Left renal cortex interstitium (tissue), 4 donors: Measurements from ENCODE around the gene CDK12. TPM values are rescaled to one million over a fixed set of nuclear protein-coding genes. Genes with fewer than 3 reads are reported as not detected.
"Not testable (repeated sequence)": the region's sequence is repeated elsewhere in the genome, so short reads cannot be mapped to it uniquely, and the experiment has no call there.

Experiments
- DNase-seq, 4 donors: peaks; one replicate each; pipeline ENCODE4 v3.0.0-alpha.2; 2013; ENCODE audit warnings: low read depth in 4 of 4, low spot score in 2 of 4, missing footprints in 1 of 4
- polyA plus RNA-seq, 4 donors: library from polyadenylated mRNA; unstranded; fragments of 120-200 nt; gene quantifications; one replicate each; pipeline ENCODE4 v1.2.1, GENCODE V29; 2013; ENCODE audit not compliant: insufficient read length in 4 of 4

CDK12 gene
- polyA plus RNA-seq, 4 donors = 40.6 to 70.5 (median 56.3) TPM

DNA sequence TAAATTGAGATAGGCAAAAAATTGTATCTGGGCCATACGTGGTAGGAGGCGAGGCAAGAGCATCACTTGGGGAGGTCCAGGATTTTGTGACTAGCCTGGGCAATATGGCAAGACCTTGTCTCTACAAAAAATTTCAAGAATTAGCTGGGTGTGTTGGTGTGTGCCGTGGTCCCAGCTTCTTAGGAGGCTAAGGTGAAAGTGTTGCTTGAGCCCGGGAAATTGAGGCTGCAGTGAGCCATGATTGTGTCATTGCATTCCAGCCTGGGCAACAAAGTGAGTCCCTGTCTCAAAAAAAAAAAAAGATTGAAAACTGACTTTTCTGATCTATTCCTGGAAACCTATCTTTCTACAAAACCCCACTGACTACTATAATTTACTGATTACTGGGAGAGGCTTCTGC, 26.7 kb downstream of the CDK12 start:
- no peak for DNase-seq

- DNase-seq = not testable (repeated sequence)
Observed at GRCh38 chr17:39496921-39497320, 35.6 kb downstream of the CDK12 start.

DNA sequence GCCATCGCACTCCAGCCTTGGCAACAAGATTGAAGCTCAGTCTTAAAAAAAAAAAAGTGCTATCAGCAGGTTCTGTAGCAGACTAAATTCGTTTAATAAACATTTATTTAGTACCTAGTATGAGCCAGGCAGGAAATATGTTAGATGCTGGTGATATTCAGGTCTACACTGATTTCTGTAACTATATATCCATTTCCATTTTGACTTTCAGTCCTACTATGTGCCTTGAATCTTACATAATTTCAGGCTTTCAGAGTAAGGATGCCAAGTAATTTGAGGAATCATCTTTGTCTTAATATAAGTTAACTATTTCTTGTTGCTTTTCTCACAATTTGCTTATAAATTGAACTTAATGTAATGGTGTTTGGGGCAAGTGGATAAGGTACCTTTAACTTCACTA, 46.2 kb downstream of the CDK12 start:
- DNase-seq = no peak

DNA sequence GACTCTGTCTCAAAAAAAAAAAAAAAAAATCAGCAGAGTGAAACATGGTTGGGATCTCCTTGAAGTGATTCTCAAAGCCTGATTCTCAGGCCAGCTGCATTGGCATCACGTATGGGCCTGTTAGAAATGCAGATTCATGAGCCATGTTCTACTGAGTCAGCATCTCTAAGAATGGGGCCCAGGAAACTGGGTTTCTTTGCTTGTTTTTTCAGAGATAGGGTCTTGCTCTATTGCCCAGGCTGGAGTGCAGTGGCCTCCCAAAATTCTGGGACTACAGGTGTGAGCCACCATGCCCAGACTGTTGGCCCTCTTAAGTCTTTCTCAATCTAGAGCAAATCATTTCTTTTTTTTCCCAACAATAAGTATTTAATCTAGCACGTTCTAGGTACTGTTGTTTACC, 47.7 kb downstream of the CDK12 start:
- no peak for DNase-seq

DNA sequence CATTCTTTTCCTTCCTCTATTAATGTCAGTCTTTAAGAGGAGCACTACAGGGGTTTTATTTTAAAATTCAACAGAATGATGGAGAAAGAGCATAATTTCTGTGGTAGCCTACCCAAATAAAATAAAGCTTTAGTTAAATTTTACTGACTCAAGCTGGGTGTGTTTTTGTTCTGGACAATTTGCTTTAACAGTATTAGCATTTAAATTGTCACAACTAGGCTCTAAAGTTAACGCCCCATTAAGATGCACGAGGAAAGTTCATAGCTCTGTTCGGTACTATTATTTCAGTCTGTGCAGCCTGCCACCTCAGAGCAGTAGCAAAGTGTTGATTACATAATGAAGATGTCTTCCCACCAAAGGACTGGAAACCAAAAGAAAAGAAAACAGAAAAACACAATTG, 52.0 kb downstream of the CDK12 start:
- DNase-seq = no peak

DNA sequence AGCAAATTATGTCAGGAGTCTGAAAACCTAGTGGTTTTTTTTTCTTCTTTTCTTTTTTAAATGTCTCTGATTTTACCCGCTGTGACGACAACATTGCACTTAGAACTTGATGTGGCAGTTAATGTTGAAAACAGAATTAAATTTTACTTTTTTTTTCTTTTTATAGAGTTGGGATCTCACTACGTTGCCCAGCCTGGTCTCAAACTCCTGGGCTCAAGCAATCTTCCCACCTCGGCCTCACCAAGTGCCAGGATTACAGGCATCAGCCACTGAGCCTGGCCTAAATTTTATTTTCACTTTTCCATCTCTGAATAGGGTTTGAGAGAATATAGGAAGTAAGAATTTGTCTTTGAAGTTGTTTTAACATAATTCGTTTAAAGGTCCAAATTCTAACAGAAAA, 52.6 kb downstream of the CDK12 start:
- no peak for DNase-seq

- DNase-seq = no peak
Observed at GRCh38 chr17:39517224-39517623, 55.9 kb downstream of the CDK12 start.

DNA sequence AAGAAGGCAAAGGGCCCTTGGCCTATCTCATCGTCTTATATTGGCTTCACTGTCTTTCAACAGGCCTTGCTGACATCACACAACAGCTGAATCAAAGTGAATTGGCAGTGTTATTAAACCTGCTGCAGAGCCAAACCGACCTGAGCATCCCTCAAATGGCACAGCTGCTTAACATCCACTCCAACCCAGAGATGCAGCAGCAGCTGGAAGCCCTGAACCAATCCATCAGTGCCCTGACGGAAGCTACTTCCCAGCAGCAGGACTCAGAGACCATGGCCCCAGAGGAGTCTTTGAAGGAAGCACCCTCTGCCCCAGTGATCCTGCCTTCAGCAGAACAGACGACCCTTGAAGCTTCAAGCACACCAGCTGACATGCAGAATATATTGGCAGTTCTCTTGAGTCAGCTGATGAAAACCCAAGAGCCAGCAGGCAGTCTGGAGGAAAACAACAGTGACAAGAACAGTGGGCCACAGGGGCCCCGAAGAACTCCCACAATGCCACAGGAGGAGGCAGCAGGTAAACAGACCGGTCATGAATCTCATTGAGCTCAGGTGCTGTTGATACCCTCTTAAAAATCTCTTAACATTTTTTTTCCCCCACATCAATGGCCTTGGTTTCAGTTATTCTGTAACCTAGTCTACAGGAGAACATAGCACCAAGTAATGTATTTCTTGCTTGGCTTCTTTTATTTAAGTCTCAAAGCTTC, 64.7 kb downstream of the CDK12 start:
- DNase-seq = no peak

DNA sequence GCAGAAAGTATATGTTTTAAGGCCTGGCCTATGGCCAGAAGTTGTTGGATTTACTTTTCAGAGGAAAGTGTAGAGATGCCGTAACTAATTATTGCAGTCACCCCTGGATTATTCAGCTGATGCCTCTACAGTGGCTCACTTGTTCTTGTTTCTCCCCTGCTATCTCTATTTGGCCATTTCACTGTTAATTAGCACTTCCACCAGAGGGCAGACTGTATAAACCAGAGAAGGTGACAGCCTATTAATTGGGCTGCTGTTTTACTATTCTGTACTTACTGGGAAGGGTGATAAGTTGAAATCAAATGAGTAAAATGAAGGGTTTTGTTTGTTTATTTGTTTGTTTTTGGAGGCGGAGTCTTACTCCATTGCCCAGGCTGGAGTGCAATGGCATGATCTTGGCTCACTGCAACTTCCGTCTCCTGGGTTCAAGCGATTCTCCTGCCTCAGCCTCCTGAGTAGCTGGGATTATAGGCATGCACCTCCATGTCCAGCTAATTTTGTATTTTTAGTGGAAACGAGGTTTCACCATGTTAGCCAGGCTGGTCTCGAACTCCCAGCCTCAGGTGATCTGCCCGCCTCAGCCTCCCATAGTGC, 66.0 kb downstream of the CDK12 start:
- DNase-seq = no peak

DNA sequence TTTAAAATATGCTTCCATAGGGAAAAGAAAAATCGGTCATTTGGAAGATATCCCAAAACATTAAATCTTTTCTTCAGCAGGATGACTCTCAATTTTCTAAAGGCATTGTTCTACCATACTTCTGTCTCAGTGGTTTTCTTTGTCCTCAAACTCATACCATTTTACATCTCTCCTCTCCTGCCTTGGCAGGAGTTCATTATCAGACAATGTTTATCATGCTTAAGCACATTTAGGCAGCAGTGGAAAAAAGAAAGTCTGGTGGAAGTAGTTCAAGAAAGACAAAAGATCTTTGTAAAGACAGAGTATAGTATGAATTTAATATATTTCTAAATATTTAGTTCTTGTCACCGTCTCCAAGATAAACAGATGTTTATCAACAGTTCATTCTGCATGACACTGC, 68.2 kb downstream of the CDK12 start:
- no peak for DNase-seq

DNA sequence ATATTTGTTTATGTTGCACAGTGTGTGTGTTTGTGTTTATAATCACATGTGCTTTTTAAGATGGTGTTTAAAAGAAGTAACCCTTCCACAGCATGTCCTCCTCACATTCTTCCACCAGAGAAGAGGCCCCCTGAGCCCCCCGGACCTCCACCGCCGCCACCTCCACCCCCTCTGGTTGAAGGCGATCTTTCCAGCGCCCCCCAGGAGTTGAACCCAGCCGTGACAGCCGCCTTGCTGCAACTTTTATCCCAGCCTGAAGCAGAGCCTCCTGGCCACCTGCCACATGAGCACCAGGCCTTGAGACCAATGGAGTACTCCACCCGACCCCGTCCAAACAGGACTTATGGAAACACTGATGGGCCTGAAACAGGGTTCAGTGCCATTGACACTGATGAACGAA, 69.2 kb downstream of the CDK12 start:
- DNase-seq = no peak

DNA sequence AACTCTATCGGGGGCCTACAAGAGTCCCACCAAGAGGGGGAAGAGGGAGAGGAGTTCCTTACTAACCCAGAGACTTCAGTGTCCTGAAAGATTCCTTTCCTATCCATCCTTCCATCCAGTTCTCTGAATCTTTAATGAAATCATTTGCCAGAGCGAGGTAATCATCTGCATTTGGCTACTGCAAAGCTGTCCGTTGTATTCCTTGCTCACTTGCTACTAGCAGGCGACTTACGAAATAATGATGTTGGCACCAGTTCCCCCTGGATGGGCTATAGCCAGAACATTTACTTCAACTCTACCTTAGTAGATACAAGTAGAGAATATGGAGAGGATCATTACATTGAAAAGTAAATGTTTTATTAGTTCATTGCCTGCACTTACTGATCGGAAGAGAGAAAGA, 70.0 kb downstream of the CDK12 start:
- no peak for DNase-seq

DNA sequence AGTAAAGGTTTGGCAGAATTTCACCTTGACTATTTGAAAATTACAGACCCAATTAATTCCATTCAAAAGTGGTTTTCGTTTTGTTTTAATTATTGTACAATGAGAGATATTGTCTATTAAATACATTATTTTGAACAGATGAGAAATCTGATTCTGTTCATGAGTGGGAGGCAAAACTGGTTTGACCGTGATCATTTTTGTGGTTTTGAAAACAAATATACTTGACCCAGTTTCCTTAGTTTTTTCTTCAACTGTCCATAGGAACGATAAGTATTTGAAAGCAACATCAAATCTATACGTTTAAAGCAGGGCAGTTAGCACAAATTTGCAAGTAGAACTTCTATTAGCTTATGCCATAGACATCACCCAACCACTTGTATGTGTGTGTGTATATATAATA, 72.6 kb downstream of the CDK12 start:
- no peak for DNase-seq

DNA sequence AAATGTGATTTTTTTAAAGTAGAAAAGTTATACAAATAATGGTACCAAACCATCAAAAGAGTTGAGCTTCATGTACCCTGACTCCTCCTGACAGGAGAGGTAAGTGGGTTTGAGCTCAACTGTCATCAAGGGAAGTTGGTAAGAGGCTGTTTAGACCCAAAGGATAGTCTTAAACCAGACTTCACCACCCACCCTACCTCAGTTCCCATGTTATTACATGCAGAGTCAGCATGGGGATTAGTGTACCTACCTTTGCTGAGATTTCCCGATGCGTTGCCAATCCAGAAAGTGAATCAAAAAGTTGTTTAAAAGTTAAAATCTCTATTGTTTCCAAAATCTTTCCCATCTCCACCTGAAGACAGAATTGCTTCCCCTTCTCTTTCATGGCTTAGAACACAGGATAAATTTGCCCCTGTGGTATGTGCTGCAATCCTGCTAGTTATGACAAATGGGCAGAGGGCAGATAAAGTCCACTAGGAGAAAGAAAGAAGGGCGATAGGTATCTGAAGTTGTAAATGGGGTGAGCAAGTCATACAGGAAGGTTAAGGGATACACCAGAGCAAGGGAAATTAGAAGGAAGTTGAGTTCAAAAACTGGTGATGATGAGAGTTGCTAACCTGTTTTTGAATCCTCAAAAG, 73.6 kb downstream of the CDK12 start:
- DNase-seq = no peak

DNA sequence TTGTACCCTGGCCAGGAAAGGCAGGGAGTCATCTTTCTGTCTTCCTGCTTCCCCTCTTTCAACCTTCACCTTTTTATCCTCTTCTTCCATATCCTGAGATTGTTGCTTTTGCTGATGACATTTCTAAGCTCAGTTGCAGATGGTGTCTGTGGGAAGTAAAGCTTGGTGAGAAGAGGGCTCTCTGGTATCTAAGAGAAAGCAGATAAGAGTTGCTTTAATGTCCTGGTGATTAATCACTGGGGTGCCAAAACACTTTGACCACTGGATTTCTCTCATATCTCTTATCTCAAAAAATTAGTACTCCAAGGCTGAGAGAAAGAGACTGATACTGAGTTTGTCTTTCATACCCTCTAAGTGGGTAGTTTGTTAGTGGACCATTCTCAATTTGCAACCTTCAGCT, 75.2 kb downstream of the CDK12 start:
- DNase-seq = no peak

- DNase-seq = not testable (repeated sequence)
Observed at GRCh38 chr17:39537364-39537763, 76.1 kb downstream of the CDK12 start.

- DNase-seq = no peak
Observed at GRCh38 chr17:39538866-39539265, 77.6 kb downstream of the CDK12 start.

- no peak for DNase-seq
Observed at GRCh38 chr17:39540611-39541010, 79.3 kb downstream of the CDK12 start.

DNA sequence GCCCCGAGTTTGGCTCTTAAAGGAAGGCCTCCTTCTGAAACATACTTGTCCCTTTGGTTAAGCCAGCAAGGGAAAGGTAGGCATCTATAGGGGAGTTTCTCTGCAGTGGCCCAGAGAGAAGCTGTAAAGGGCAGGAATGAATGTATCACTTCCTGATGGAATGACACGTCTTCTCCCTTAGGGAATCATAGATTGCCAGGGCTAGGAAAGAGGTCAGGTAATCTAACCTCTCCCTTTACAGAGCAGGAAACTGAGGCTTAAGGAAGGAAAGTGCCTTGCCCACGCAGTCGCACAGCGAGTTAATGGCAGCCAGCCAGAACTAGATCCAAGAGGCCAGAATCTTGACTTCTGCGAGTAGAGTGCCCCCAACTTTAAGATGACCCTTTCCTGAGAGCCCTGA, 80.4 kb downstream of the CDK12 start:
- no peak for DNase-seq

- no peak for DNase-seq
Observed at GRCh38 chr17:39543176-39543575, 81.9 kb downstream of the CDK12 start.

- DNase-seq = no peak
Observed at GRCh38 chr17:39543664-39544063, 82.4 kb downstream of the CDK12 start.

GRCh38 chr17:39544361-39544760, 83.1 kb downstream of the CDK12 start:
- not testable (repeated sequence) for DNase-seq
